Suprapubic skin (tissue), 4 donors: ENCODE results near the gene SMURF2.

ENCODE experiments used
- POLR2A ChIP-seq, 2 donors: fragments of 450-650 bp; IDR thresholded peaks; one replicate each; pipeline ENCODE4 v1.6.1; 2017; ENCODE audit warnings: antibody characterized with exemption in 2 of 2, mild to moderate bottlenecking in 2 of 2, moderate library complexity in 2 of 2
- POLR2AphosphoS5 ChIP-seq, 3 donors: sonication (generic); formaldehyde crosslinking; IDR thresholded peaks; one replicate each; pipeline ENCODE4 v1.6.1; 2017; ENCODE audit warnings: antibody characterized with exemption in 3 of 3

- TF ChIP-seq POLR2AphosphoS5 (IDR thresholded peaks at IDR 0.05) (no peak), POLR2A (IDR thresholded peaks at IDR 0.05) (no peak)
These were observed 152.9 kb downstream of the SMURF2 start for GRCh38 chr17:64509179-64509578.
